GM13977 (cell line): ENCODE measurements around the gene SPG21.

ENCODE experiments used
- DNase-seq: peaks from one replicate; pipeline ENCODE4 v3.0.0; 2012; ENCODE audit warnings: low spot score
- CTCF ChIP-seq: IDR thresholded peaks from 2 replicates; pipeline ENCODE4 v1.5.1; 2012; ENCODE audit warnings: mild to moderate bottlenecking, control low read depth; ENCODE audit not compliant: insufficient read depth; ENCODE audit errors: extremely low read depth, missing control alignments
- in situ Hi-C: fragments of 300-500 bp; cut with MboI; formaldehyde crosslinking; loops from one replicate; pipeline ENCODE4 v1.12.0; 2022; ENCODE audit warnings: low sequenced_read_pairs, low pct_unique_long_range_greater_than_20kb, mixed read lengths, inconsistent platforms; ENCODE audit not compliant: unreplicated experiment

SPG21 gene

GRCh38 chr15:64981812-64982431, 7.8 kb downstream of the SPG21 start:
- in situ Hi-C loops = no loop called here
- no peak for DNase-seq
- no peak for TF ChIP-seq CTCF

- TF ChIP-seq CTCF = no peak
- no peak for DNase-seq
- in situ Hi-C loops = no loop called here
These were observed 10.4 kb downstream of the SPG21 start for GRCh38 chr15:64979252-64979710.

- no peak for TF ChIP-seq CTCF
- in situ Hi-C loops = no loop called here
- no peak for DNase-seq
These were observed 14.3 kb downstream of the SPG21 start for GRCh38 chr15:64975390-64975789.

- DNase-seq = no peak
- in situ Hi-C loops = no loop called here
- TF ChIP-seq CTCF = no peak
These were observed 19.0 kb downstream of the SPG21 start for GRCh38 chr15:64970698-64971097.

- TF ChIP-seq CTCF = no peak
- no peak for DNase-seq
- in situ Hi-C loops = no loop called here
These were observed 20.3 kb downstream of the SPG21 start for GRCh38 chr15:64969401-64969800.

GRCh38 chr15:64961013-64961412, 28.7 kb downstream of the SPG21 start:
- no peak for DNase-seq
- in situ Hi-C loops = no loop called here
- no peak for TF ChIP-seq CTCF

- DNase-seq = no peak
- in situ Hi-C loops = no loop called here
- TF ChIP-seq CTCF = no peak
These were observed 29.6 kb downstream of the SPG21 start for GRCh38 chr15:64960153-64960552.
